Endothelial cell (in vitro differentiated cells): ENCODE results near the gene CCDC28B. TPM values are rescaled to one million over a fixed set of nuclear protein-coding genes. Genes with fewer than 3 reads are reported as not detected.
A peak's percentile ranks its signal among the peaks of the same experiment; 100 is the strongest.

Experiments used
- DNase-seq: peaks from one replicate; pipeline ENCODE4 v3.0.0; 2021; ENCODE audit warnings: low spot score
- H3K27ac Mint-ChIP-seq: one replicate; pipeline ENCODE4 v1.8.0; 2021; ENCODE audit warnings: mixed read lengths, inconsistent platforms; ENCODE audit not compliant: unreplicated experiment
- H3K27me3 Mint-ChIP-seq: one replicate; pipeline ENCODE4 v1.8.0; 2021; ENCODE audit warnings: mild to moderate bottlenecking, moderate library complexity, mixed read lengths, inconsistent platforms; ENCODE audit not compliant: unreplicated experiment
- H3K36me3 Mint-ChIP-seq: one replicate; pipeline ENCODE4 v1.8.0; 2021; ENCODE audit warnings: mild to moderate bottlenecking, low read depth, mixed read lengths, inconsistent platforms; ENCODE audit not compliant: unreplicated experiment
- H3K4me1 Mint-ChIP-seq: one replicate; pipeline ENCODE4 v1.8.0; 2021; ENCODE audit warnings: mild to moderate bottlenecking, mixed read lengths, inconsistent platforms; ENCODE audit not compliant: unreplicated experiment
- H3K4me3 Mint-ChIP-seq: one replicate; pipeline ENCODE4 v1.8.0; 2021; ENCODE audit warnings: mild to moderate bottlenecking, mixed read lengths, inconsistent platforms; ENCODE audit not compliant: unreplicated experiment
- H3K9me3 Mint-ChIP-seq: one replicate; pipeline ENCODE4 v1.8.0; 2021; ENCODE audit warnings: mixed read lengths, inconsistent platforms; ENCODE audit not compliant: unreplicated experiment
- CTCF ChIP-seq: fragments of 200-600 bp; sonication (generic); IDR thresholded peaks from one replicate; pipeline ENCODE4 v1.5.0; 2021; ENCODE audit warnings: antibody characterized with exemption; ENCODE audit not compliant: unreplicated experiment
- total RNA-seq: library from RNA; stranded (reverse); fragmentation: NEBNext Ultra II Directional; extraction: Animal tissue kit (Norgen Biotek cat#: 25700); gene quantifications from one replicate; pipeline ENCODE4 v1.2.1, GENCODE V29; 2021; ENCODE audit not compliant: unreplicated experiment

Gene CCDC28B
- total RNA-seq, 1 donor from 2014 or later = 22.9 TPM

- DNase-seq = no peak
- H3K4me3 Mint-ChIP-seq = peak overlapping the region; percentile 84
- TF ChIP-seq CTCF = no peak
- no peaks in the 10 kb centered on the region for H3K9me3 Mint-ChIP-seq
- no peak overlapping the region for H3K27ac Mint-ChIP-seq
- H3K27me3 Mint-ChIP-seq = peaks cover 16% of the 10 kb centered on the region
- H3K4me1 Mint-ChIP-seq = peaks cover 40% of the 10 kb centered on the region
- H3K36me3 Mint-ChIP-seq = peaks cover 39% of the 10 kb centered on the region
Measured at GRCh38 chr1:32197837-32198236, 2.6 kb upstream of the CCDC28B start.

GRCh38 chr1:32198237-32199042, 2.0 kb upstream of the CCDC28B start:
- peaks cover 16% of the 10 kb centered on the region for H3K27me3 Mint-ChIP-seq
- H3K4me1 Mint-ChIP-seq = peaks cover 40% of the 10 kb centered on the region
- no peak overlapping the region for H3K27ac Mint-ChIP-seq
- H3K4me3 Mint-ChIP-seq = peak overlapping the region; percentile 84
- H3K36me3 Mint-ChIP-seq = peaks cover 33% of the 10 kb centered on the region
- no peaks in the 10 kb centered on the region for H3K9me3 Mint-ChIP-seq
- DNase-seq = no peak
- TF ChIP-seq CTCF = no peak

DNA sequence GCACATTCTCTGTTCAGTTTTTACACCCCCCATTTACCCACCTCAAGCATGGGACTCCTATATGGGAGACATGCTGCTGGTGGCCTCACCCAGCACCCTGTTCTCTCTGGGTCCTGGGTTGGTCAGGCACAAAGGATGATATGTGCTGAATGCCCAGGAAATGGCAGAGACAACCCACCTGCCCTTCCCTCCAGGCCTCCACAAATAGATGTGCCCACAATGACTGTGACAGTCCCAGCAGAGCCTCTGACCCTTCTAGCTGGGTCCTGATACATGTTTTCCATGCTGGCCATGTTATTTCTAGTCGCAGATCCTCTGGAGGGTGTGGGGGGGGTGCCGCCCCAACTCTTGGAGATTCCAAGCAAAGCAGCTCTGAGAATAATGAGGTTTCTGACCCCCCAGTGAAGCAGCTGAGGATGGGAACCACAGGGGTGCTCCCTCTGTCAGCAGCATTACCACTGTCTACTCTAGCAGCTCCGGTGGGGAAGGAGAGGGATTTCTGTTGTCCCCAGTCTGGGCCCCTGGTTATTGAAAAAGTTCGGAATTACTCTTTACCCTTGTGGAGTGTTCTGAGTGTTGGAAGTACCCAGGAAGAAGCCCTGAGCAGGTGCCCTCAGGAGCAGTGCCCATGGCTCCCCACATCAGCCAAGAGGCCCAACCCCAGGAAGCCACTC, 1.2 kb upstream of the CCDC28B start:
- H3K9me3 Mint-ChIP-seq = no peaks in the 10 kb centered on the region
- DNase-seq = no peak
- peaks cover 18% of the 10 kb centered on the region for H3K27me3 Mint-ChIP-seq
- H3K4me1 Mint-ChIP-seq = peaks cover 40% of the 10 kb centered on the region
- peaks cover 27% of the 10 kb centered on the region for H3K36me3 Mint-ChIP-seq
- no peak overlapping the region for H3K27ac Mint-ChIP-seq
- no peak overlapping the region for H3K4me3 Mint-ChIP-seq
- TF ChIP-seq CTCF = no peak

GRCh38 chr1:32199717-32200072, 700 bp upstream of the CCDC28B start:
- Mint-ChIP-seq H3K9me3 (no peaks in the 10 kb centered on the region), H3K27ac (no peak overlapping the region), H3K27me3 (peaks cover 20% of the 10 kb centered on the region), H3K4me1 (peaks cover 40% of the 10 kb centered on the region), H3K36me3 (peaks cover 22% of the 10 kb centered on the region), H3K4me3 (peak overlapping the region; percentile 42)
- TF ChIP-seq CTCF = no peak
- no peak for DNase-seq
